GM12872 (cell line): Measurements from ENCODE around the gene STAT3.

ENCODE experiments used
- CTCF ChIP-seq: IDR thresholded peaks from 3 replicates; pipeline ENCODE4 v1.5.1; 2011; ENCODE audit warnings: low read depth, mild to moderate bottlenecking, low read length, moderate library complexity; ENCODE audit not compliant: insufficient read depth

Gene STAT3

DNA sequence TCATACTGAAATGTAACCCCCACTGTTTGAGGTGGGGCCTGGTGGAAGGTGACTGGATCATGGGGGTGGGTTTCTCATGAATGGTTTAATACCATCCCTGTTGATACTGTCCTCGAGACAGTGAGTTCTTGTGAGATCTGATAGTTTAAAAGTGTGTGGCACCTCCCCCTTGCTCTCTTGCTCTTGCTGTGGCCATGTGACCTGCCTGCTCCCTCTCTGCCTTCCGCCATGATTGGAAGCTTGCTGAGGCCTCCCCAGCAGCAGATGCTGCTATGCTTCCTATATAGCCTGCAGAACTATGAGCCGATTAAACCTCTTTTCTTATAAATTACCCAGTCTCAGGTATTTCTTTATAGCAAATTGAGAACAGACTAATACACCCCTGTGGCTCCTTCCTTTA lies 40.6 kb downstream of the STAT3 start:
- TF ChIP-seq CTCF = no peak

DNA sequence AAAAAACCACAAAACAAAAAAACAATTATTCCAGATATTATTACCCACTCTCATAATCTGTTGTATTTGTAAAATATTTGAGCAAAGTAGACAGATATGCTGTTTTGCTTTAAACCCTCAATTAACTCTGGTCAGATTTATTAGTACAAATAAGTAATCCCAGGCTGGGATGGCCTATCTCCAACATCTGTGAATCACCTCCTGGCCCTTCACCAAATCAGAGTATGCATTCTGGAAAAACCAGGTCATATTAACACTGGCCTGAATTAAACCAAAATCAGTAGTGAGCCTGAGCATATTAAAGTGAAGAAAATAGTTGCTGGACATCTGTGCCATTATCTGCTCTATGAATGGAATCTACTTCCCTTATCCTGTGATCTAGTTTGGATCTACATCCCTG lies 41.0 kb downstream of the STAT3 start:
- no peak for TF ChIP-seq CTCF

- TF ChIP-seq CTCF = no peak
Measured at GRCh38 chr17:42346481-42346880, 41.8 kb downstream of the STAT3 start.

DNA sequence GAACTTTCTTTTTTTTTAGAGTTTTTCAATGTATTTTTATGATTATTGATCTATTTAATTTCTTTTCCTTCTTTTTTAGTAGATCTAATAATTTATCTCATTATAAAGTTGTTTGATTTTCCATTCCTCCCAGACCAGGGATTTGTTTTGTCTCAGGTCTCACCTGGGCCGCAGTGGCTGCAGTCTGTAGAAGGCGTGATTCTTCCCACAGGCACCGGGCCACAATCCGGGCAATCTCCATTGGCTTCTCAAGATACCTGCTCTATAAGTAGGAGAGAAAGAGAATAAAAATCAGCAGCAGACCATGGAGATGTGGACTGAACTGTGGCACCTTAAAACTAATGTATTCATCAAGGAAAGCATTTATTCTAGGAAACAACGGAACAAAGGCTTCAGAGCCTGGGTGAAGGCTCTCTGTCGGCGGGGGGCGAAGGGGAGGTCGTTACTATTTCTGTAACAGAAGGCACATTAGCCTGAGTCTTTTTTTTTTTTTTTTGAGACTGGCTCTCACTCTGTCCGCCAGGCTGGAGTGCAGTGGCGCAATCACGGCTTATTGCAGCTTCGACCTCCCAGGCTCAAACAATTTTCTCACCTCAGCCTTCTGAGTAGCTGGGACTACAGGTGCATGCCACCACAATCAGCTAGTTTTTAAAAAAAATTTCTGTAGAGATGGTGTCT lies 42.7 kb downstream of the STAT3 start:
- no peak for TF ChIP-seq CTCF

- TF ChIP-seq CTCF = no peak
Measured at GRCh38 chr17:42342242-42343008, 45.8 kb downstream of the STAT3 start.

DNA sequence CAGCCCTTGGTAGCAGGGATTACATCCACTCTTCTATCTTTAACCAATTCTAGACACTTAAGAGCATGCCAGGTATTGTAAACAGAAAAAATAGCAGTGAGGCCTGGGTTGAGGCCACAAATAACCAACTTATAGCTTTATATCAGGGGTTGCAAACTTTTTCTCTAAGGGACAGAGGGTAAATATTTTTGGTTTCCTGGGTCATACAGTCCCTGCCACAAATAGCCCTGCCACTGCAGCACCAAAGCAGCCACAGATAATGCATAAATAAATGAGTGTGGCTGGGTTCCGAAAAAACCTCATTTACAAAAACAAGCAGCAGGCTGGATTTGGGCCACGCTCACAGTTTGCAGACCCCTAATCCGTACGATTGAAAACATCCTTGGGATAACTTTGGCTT lies 46.7 kb downstream of the STAT3 start:
- no peak for TF ChIP-seq CTCF

GRCh38 chr17:42340691-42341127 lies 47.5 kb downstream of the STAT3 start:
- TF ChIP-seq CTCF = no peak
